Daoy (cell line): ENCODE data around the gene SPATA25. TPM values are rescaled to one million over a fixed set of nuclear protein-coding genes. Genes with fewer than 3 reads are reported as not detected.

Source experiments
- DNase-seq: peaks from one replicate; pipeline ENCODE4 v3.0.0-alpha.2; 2015; ENCODE audit warnings: low read depth
- total RNA-seq: library from RNA; depleted of rRNA; stranded (reverse); fragments of >200 nt; shearing (Covaris generic); gene quantifications from 2 replicates; pipeline ENCODE4 v1.2.3, GENCODE V29; 2014; rRNA removed

SPATA25 gene
- total RNA-seq, 1 experiment from 2014 or later = not detected

DNA sequence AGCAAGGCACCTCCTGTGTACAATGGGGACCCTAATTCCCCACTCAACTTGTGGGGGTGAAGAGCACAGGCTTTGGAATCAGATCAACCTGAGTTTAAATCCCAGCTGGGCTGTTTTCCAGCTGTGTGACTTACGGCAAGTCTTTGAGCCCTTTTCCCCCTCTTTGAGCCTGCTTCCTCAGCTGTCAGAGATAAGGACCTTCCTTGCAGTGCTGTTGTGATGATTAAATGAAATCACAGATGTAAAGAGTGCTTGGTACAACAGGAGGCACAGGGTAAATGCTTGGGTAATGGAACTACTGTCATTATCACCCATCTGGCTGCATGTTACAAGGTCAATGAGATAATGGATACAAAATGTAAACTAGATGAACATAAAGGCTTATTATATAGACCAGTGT lies 50.6 kb downstream of the SPATA25 start:
- no peak for DNase-seq

Other genes starting within 250 kb of the SPATA25 start
- gene WFDC11, start 217.4 kb downstream of the SPATA25 start, total RNA-seq = not detected in 2 replicates
- not detected in 2 replicates for gene WFDC13, start 185.6 kb downstream of the SPATA25 start, total RNA-seq
- gene WFDC10B, start 182.6 kb downstream of the SPATA25 start, total RNA-seq = not detected in 2 replicates
- not detected in 2 replicates for gene SPINT4, start 165.3 kb downstream of the SPATA25 start, total RNA-seq
- gene WFDC3, start 95.7 kb downstream of the SPATA25 start, total RNA-seq = 2.3 TPM in 1 of 2 replicates, not detected in the other
- gene DNTTIP1, start 95.7 kb downstream of the SPATA25 start, total RNA-seq = 26.6 and 35.5 TPM in 2 replicates
- 167 and 200 TPM in 2 replicates for gene UBE2C, start 75.0 kb downstream of the SPATA25 start, total RNA-seq
- not detected in 2 replicates for gene TNNC2, start 60.3 kb downstream of the SPATA25 start, total RNA-seq
- gene SNX21, start 53.8 kb downstream of the SPATA25 start, total RNA-seq = 21.2 and 28.2 TPM in 2 replicates
- 35.7 and 46.8 TPM in 2 replicates for gene ACOT8, start 30.2 kb downstream of the SPATA25 start, total RNA-seq
- 3.7 and 3.9 TPM in 2 replicates for gene ZSWIM3, start 30.0 kb downstream of the SPATA25 start, total RNA-seq
- 5.9 and 6.8 TPM in 2 replicates for gene ZSWIM1, start 6.4 kb downstream of the SPATA25 start, total RNA-seq
- gene NEURL2, start 3.6 kb upstream of the SPATA25 start, total RNA-seq = 0.42 and 2.3 TPM in 2 replicates
- 25.4 and 34.7 TPM in 2 replicates for gene CTSA, start 3.7 kb upstream of the SPATA25 start, total RNA-seq
- 0.30 and 0.80 TPM in 2 replicates for gene PLTP, start 24.5 kb upstream of the SPATA25 start, total RNA-seq
- gene PCIF1, start 47.1 kb upstream of the SPATA25 start, total RNA-seq = 2.7 and 3.6 TPM in 2 replicates
- gene ZNF335, start 84.6 kb upstream of the SPATA25 start, total RNA-seq = 9.5 and 12.1 TPM in 2 replicates
- gene MMP9, start 121.3 kb upstream of the SPATA25 start, total RNA-seq = 2.8 and 6.8 TPM in 2 replicates
- gene SLC12A5, start 141.6 kb upstream of the SPATA25 start, total RNA-seq = 0.54 TPM in 1 of 2 replicates, not detected in the other
- 25.3 and 28.0 TPM in 2 replicates for gene NCOA5, start 202.3 kb upstream of the SPATA25 start, total RNA-seq
- gene CD40, start 230.7 kb upstream of the SPATA25 start, total RNA-seq = 0.06 TPM in 1 of 2 replicates, not detected in the other